H9 (cell line): Measurements from ENCODE around the gene NCOR2. TPM values are rescaled to one million over a fixed set of nuclear protein-coding genes. Genes with fewer than 3 reads are reported as not detected.

Experiments used
- DNase-seq: peaks from one replicate; pipeline ENCODE4 v3.0.0-alpha.2; 2017
- H2AFZ ChIP-seq: one replicate; pipeline ENCODE4 v1.6.1; 2013; ENCODE audit warnings: mild to moderate bottlenecking, low read length, control low read depth, moderate library complexity
- H2AK5ac ChIP-seq: 2 replicates; pipeline ENCODE4 v1.6.1; 2013; ENCODE audit warnings: low read length, control low read depth, mixed read lengths; ENCODE audit not compliant: insufficient read length
- H2BK120ac ChIP-seq: one replicate; pipeline ENCODE4 v1.6.1; 2013; ENCODE audit warnings: low read depth, mild to moderate bottlenecking, low read length, control low read depth, inconsistent platforms; ENCODE audit not compliant: poor library complexity, severe bottlenecking
- H2BK12ac ChIP-seq: 2 replicates; pipeline ENCODE4 v1.6.1; 2013; ENCODE audit warnings: low read length, control low read depth, mixed read lengths, low read depth; ENCODE audit not compliant: insufficient read length
- H2BK15ac ChIP-seq: 2 replicates; pipeline ENCODE4 v1.6.1; 2013; ENCODE audit warnings: low read depth, low read length, control low read depth
- H2BK20ac ChIP-seq: one replicate; pipeline ENCODE4 v1.6.1; 2013; ENCODE audit warnings: low read depth, mild to moderate bottlenecking, low read length, control low read depth, inconsistent platforms; ENCODE audit not compliant: poor library complexity, severe bottlenecking
- H2BK5ac ChIP-seq: 2 replicates; pipeline ENCODE4 v1.6.1; 2013; ENCODE audit warnings: low read length, control low read depth, mixed read lengths; ENCODE audit not compliant: insufficient read length
- H3K14ac ChIP-seq: 2 replicates; pipeline ENCODE4 v1.6.1; 2013; ENCODE audit warnings: low read length, control low read depth; ENCODE audit not compliant: insufficient read depth
- H3K18ac ChIP-seq: 2 replicates; pipeline ENCODE4 v1.6.1; 2013; ENCODE audit warnings: low read depth, mild to moderate bottlenecking, mixed read lengths, low read length, control low read depth; ENCODE audit not compliant: insufficient read length
- H3K23ac ChIP-seq: 2 replicates; pipeline ENCODE4 v1.6.1; 2013; ENCODE audit warnings: low read length, control low read depth, mixed read lengths, low read depth; ENCODE audit not compliant: insufficient read length
- H3K23me2 ChIP-seq: 2 replicates; pipeline ENCODE4 v1.6.1; 2013; ENCODE audit warnings: low read depth, mild to moderate bottlenecking, mixed read lengths, low read length, control low read depth; ENCODE audit not compliant: insufficient read length, poor library complexity, severe bottlenecking
- H3K27ac ChIP-seq: 2 replicates; pipeline ENCODE4 v1.5.1; 2013; ENCODE audit warnings: low read length, control low read depth, mixed read lengths, low read depth; ENCODE audit not compliant: insufficient read length
- H3K27me3 ChIP-seq: 2 replicates; pipeline ENCODE4 v1.6.1; 2013; ENCODE audit warnings: low read length, control low read depth, inconsistent platforms; ENCODE audit not compliant: insufficient read depth
- H3K4ac ChIP-seq: 2 replicates; pipeline ENCODE4 v1.6.1; 2013; ENCODE audit warnings: low read depth, mild to moderate bottlenecking, control low read depth, inconsistent platforms, low read length, moderate library complexity
- H3K4me1 ChIP-seq: 2 replicates; pipeline ENCODE4 v1.6.1; 2013; ENCODE audit warnings: low read length, control low read depth, inconsistent platforms; ENCODE audit not compliant: insufficient read depth
- H3K4me2 ChIP-seq: 2 replicates; pipeline ENCODE4 v1.6.1; 2013; ENCODE audit warnings: low read length, control low read depth, mixed read lengths; ENCODE audit not compliant: insufficient read length, insufficient read depth
- H3K56ac ChIP-seq: 2 replicates; pipeline ENCODE4 v1.6.1; 2013; ENCODE audit warnings: low read depth, mild to moderate bottlenecking, mixed read lengths, low read length, control low read depth; ENCODE audit not compliant: insufficient read length
- H3K79me1 ChIP-seq: 2 replicates; pipeline ENCODE4 v1.6.1; 2013; ENCODE audit warnings: low read depth, mild to moderate bottlenecking, moderate library complexity, low read length, control low read depth, inconsistent platforms; ENCODE audit not compliant: insufficient read depth, poor library complexity, severe bottlenecking
- H3K79me2 ChIP-seq: 2 replicates; pipeline ENCODE4 v1.6.1; 2013; ENCODE audit warnings: low read length, control low read depth, inconsistent platforms; ENCODE audit not compliant: insufficient read depth
- H3K9ac ChIP-seq: 2 replicates; pipeline ENCODE4 v1.6.1; 2013; ENCODE audit warnings: low read length, control low read depth, mixed read lengths; ENCODE audit not compliant: insufficient read length; ENCODE audit errors: extremely low read depth
- H3K9me3 ChIP-seq: one replicate; pipeline ENCODE4 v1.6.1; 2013; ENCODE audit warnings: low read depth, low read length, inconsistent platforms; ENCODE audit not compliant: control insufficient read depth
- H3T11ph ChIP-seq: one replicate; pipeline ENCODE4 v1.6.1; 2013; ENCODE audit warnings: mild to moderate bottlenecking, low read length, control low read depth, inconsistent platforms
- H4K20me1 ChIP-seq: one replicate; pipeline ENCODE4 v1.6.1; 2013; ENCODE audit not compliant: control insufficient read depth, insufficient read length, insufficient read depth
- H4K5ac ChIP-seq: 2 replicates; pipeline ENCODE4 v1.6.1; 2013; ENCODE audit warnings: low read depth, mild to moderate bottlenecking, mixed read lengths, low read length, control low read depth; ENCODE audit not compliant: insufficient read length
- H4K8ac ChIP-seq: replicated peaks from 2 replicates; pipeline ENCODE4 v1.6.1; 2013; ENCODE audit warnings: low read length, control low read depth, mixed read lengths, low read depth; ENCODE audit not compliant: insufficient read length
- H4K91ac ChIP-seq: 2 replicates; pipeline ENCODE4 v1.6.1; 2013; ENCODE audit warnings: low read depth, mild to moderate bottlenecking, moderate library complexity, mixed read lengths, low read length, control low read depth; ENCODE audit not compliant: insufficient read length
- H3K27ac Mint-ChIP-seq, 3 experiments: 2 replicates in 2 of 3; 3 replicates in 1 of 3; pipeline ENCODE4 v1.8.0; 2020 to 2021; ENCODE audit warnings: mixed read lengths in 3 of 3, mild to moderate bottlenecking in 1 of 3, moderate library complexity in 1 of 3
- H3K27me3 Mint-ChIP-seq: 2 replicates; pipeline ENCODE4 v1.8.0; 2021; ENCODE audit warnings: low read depth, mild to moderate bottlenecking, moderate library complexity, mixed read lengths
- H3K36me3 Mint-ChIP-seq, 3 experiments: 2 replicates in 2 of 3; 3 replicates in 1 of 3; pipeline ENCODE4 v1.8.0; 2020 to 2021; ENCODE audit warnings: low read depth in 3 of 3, mixed read lengths in 3 of 3; ENCODE audit not compliant: insufficient read depth in 1 of 3
- H3K4me1 Mint-ChIP-seq, 2 experiments: 2 replicates each; pipeline ENCODE4 v1.8.0; 2020; ENCODE audit warnings: mixed read lengths in 2 of 2
- H3K4me3 Mint-ChIP-seq, 2 experiments: 2 replicates in 1 of 2; 3 replicates in 1 of 2; pipeline ENCODE4 v1.8.0; 2020 to 2021; ENCODE audit warnings: mild to moderate bottlenecking in 2 of 2, mixed read lengths in 2 of 2, moderate library complexity in 1 of 2
- H3K9me3 Mint-ChIP-seq, 2 experiments: 2 replicates in 1 of 2; 3 replicates in 1 of 2; pipeline ENCODE4 v1.8.0; 2020; ENCODE audit warnings: mild to moderate bottlenecking in 2 of 2, mixed read lengths in 2 of 2, moderate library complexity in 1 of 2
- WGBS: extraction: QIAGEN DNeasy Blood & Tissue Kit; methylation state at CpG from one replicate; pipeline ENCODE4 v1.1.7; 2013; ENCODE audit warnings: missing lambda C conversion rate, low lambda C conversion rate, mixed read lengths; ENCODE audit not compliant: insufficient read length; ENCODE audit errors: extremely low coverage; 5-methylcytosine and 5-hydroxymethylcytosine counted together
- total RNA-seq: library from RNA; stranded (reverse); gene quantifications from 2 replicates; pipeline ENCODE4 v1.2.1, GENCODE V29; 2021
- TF ChIP-seq, protein P1 (sequence below): fragments of 200-600 bp; sonication (generic); conservative IDR thresholded peaks from 3 replicates; pipeline ENCODE4 v1.8.0; 2021; ENCODE audit warnings: antibody characterized with exemption, mild to moderate bottlenecking

NCOR2 gene
- total RNA-seq, 1 experiment from 2014 or later: 226 TPM

DNA sequence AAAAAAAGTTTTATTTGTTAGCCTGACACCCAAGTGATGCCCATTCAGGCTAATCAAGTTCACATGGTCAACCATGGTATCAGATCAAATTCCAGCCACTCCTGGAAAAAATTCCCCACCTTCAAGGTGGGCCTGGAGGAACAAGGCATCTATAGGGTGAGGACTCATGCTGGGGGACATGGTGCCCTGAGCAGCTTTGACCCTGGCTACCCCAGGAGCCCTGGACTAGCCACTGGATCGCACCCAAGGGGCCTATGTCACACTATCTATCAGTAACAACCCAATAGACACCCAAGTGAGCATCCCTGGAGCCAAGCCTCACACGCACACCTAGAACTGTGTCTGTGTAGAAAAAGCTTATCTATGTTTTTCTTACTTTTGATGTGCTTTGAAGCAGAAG, 4.1 kb upstream of the NCOR2 start:
- Histone ChIP-seq H3K9ac (no peak overlapping the region), H3K27ac (no peak overlapping the region), H4K8ac (no peak overlapping the region), H3K18ac (no peak overlapping the region), H3K79me2 (no peaks in the 10 kb centered on the region; the same call in 1 of the 2 replicates), H3K14ac (no peak overlapping the region), H3K4ac (no peak overlapping the region), H2AK5ac (no peak overlapping the region), H3T11ph (no peak overlapping the region), H4K91ac (no peak overlapping the region), H2AFZ (no peak overlapping the region), H2BK12ac (no peak overlapping the region), H2BK20ac (no peak overlapping the region), H4K20me1 (no peaks in the 10 kb centered on the region), H3K27me3 (no peaks in the 10 kb centered on the region), H2BK15ac (no peak overlapping the region), H2BK5ac (no peak overlapping the region), H3K23me2 (peaks cover 9% of the 10 kb centered on the region), H4K5ac (no peak overlapping the region), H3K9me3 (no peaks in the 10 kb centered on the region), H3K4me1 (peaks cover 7% of the 10 kb centered on the region; the same call in 1 of the 2 replicates), H3K23ac (no peak overlapping the region), H3K79me1 (no peaks in the 10 kb centered on the region), H2BK120ac (no peak overlapping the region), H3K56ac (no peak overlapping the region), H3K4me2 (no peak overlapping the region)
- Mint-ChIP-seq H3K4me3 (no peak overlapping the region), H3K27me3 (no peaks in the 10 kb centered on the region; the same call in 1 of the 2 replicates), H3K27ac (no peak overlapping the region), H3K9me3 (0 out of 5 replicates have a peak, but pooled peaks cover 0 to under 1% of the 10 kb centered on the region in 2 experiments), H3K4me1 (peaks cover 32 to 45% of the 10 kb centered on the region in 2 experiments), H3K36me3 (peaks cover 0 to 3% (median under 1%) of the 10 kb centered on the region in 3 experiments; a peak in 3 of 7 replicates)
- no peak for DNase-seq
- TF ChIP-seq, protein P1, sequence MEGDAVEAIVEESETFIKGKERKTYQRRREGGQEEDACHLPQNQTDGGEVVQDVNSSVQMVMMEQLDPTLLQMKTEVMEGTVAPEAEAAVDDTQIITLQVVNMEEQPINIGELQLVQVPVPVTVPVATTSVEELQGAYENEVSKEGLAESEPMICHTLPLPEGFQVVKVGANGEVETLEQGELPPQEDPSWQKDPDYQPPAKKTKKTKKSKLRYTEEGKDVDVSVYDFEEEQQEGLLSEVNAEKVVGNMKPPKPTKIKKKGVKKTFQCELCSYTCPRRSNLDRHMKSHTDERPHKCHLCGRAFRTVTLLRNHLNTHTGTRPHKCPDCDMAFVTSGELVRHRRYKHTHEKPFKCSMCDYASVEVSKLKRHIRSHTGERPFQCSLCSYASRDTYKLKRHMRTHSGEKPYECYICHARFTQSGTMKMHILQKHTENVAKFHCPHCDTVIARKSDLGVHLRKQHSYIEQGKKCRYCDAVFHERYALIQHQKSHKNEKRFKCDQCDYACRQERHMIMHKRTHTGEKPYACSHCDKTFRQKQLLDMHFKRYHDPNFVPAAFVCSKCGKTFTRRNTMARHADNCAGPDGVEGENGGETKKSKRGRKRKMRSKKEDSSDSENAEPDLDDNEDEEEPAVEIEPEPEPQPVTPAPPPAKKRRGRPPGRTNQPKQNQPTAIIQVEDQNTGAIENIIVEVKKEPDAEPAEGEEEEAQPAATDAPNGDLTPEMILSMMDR: no peak
- WGBS: no CpG with 5 or more reads among the region's 2 CpGs
